Epithelial cell of proximal tubule (primary cell): ENCODE results near the gene GPBP1L1. TPM values are rescaled to one million over a fixed set of nuclear protein-coding genes. Genes with fewer than 3 reads are reported as not detected.
"Not testable (repeated sequence)": the region's sequence is repeated elsewhere in the genome, so short reads cannot be mapped to it uniquely, and the experiment has no call there.

Source experiments
- DNase-seq: peaks from one replicate; pipeline ENCODE4 v3.0.0-alpha.2; 2011; ENCODE audit warnings: low read depth
- H3K4me3 ChIP-seq: 2 replicates; pipeline ENCODE4 v1.5.1; 2011; ENCODE audit warnings: low read depth, mild to moderate bottlenecking, low read length
- CTCF ChIP-seq: conservative IDR thresholded peaks from 2 replicates; pipeline ENCODE4 v1.5.1; 2012; ENCODE audit warnings: low read depth, mild to moderate bottlenecking, low read length
- total RNA-seq: library from RNA; depleted of rRNA; stranded (reverse); fragments of >200 nt; gene quantifications from 2 replicates; pipeline ENCODE4 v1.2.3, GENCODE V29; 2015

Gene GPBP1L1
- total RNA-seq, result 57.1 and 87.8 TPM in 2 replicates

GRCh38 chr1:45686288-45687013 is at the start of gene GPBP1L1:
TSS of gene GPBP1L1 (minus strand) at chr1:45686533. CDS start at chr1:45659087, 27,446 bp downstream.
- H3K4me3 ChIP-seq, result peak within 1 kb of the TSS; percentile 93

GRCh38 chr1:45730780-45731319 is 44.5 kb upstream of the GPBP1L1 start:
- H3K4me3 ChIP-seq, result no peak overlapping the region
- DNase-seq, result no peak
- no peak for TF ChIP-seq CTCF

More at GRCh38 chr1:45686288-45687013, at the start of gene GPBP1L1:
- TF ChIP-seq CTCF, result no peak
- peak; percentile 52 for DNase-seq

- no peak overlapping the region for H3K4me3 ChIP-seq
- DNase-seq, result no peak
- no peak for TF ChIP-seq CTCF
Measured at GRCh38 chr1:45730075-45730779, 43.9 kb upstream of the GPBP1L1 start.

GRCh38 chr1:45726007-45726406 is 39.7 kb upstream of the GPBP1L1 start:
- H3K4me3 ChIP-seq, DNase-seq: not testable (repeated sequence)

- no peak overlapping the region for H3K4me3 ChIP-seq
- no peak for DNase-seq
- no peak for TF ChIP-seq CTCF
Measured at GRCh38 chr1:45723248-45723930, 37.1 kb upstream of the GPBP1L1 start.

- H3K4me3 ChIP-seq, result no peak overlapping the region
- DNase-seq, result no peak
- TF ChIP-seq CTCF, result no peak
Measured at GRCh38 chr1:45722809-45723208, 36.5 kb upstream of the GPBP1L1 start.

GRCh38 chr1:45721207-45721606 is 34.9 kb upstream of the GPBP1L1 start:
- TF ChIP-seq CTCF, result no peak
- H3K4me3 ChIP-seq, result no peak overlapping the region
- no peak for DNase-seq
